ENCODE results near the gene FAF1.
"Not testable (repeated sequence)": the region's sequence is repeated elsewhere in the genome, so short reads cannot be mapped to it uniquely, and the experiment has no call there.

Gene FAF1

DNA sequence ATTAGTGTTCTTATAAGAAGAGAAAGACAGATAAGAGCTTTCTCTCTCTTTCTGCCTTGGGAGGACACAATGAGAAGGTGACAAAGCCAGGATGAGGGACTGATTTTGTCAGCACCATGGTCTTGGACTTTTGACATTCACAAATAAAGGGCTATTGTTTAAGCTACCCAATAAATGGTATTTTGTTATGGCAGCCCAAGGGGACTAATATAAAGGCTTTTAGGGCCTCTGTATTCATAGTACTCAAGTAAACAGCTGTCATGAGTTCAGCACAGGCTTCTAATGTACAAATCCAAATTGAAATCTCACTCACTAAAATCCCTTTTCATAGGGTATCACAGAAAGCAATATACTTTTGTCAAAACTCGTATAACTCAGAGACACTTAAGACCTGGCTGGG lies 242.7 kb downstream of the FAF1 start:
- no peak for DNase-seq (ENCODE audit: low read depth)
- no peak overlapping the region for H3K4me3 ChIP-seq (ENCODE audit: low read depth, low read length)
- TF ChIP-seq, protein P1, sequence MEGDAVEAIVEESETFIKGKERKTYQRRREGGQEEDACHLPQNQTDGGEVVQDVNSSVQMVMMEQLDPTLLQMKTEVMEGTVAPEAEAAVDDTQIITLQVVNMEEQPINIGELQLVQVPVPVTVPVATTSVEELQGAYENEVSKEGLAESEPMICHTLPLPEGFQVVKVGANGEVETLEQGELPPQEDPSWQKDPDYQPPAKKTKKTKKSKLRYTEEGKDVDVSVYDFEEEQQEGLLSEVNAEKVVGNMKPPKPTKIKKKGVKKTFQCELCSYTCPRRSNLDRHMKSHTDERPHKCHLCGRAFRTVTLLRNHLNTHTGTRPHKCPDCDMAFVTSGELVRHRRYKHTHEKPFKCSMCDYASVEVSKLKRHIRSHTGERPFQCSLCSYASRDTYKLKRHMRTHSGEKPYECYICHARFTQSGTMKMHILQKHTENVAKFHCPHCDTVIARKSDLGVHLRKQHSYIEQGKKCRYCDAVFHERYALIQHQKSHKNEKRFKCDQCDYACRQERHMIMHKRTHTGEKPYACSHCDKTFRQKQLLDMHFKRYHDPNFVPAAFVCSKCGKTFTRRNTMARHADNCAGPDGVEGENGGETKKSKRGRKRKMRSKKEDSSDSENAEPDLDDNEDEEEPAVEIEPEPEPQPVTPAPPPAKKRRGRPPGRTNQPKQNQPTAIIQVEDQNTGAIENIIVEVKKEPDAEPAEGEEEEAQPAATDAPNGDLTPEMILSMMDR (IDR thresholded peaks at IDR 0.05; ENCODE audit: insufficient read depth, low read depth, low read length, missing control alignments): no peak

DNA sequence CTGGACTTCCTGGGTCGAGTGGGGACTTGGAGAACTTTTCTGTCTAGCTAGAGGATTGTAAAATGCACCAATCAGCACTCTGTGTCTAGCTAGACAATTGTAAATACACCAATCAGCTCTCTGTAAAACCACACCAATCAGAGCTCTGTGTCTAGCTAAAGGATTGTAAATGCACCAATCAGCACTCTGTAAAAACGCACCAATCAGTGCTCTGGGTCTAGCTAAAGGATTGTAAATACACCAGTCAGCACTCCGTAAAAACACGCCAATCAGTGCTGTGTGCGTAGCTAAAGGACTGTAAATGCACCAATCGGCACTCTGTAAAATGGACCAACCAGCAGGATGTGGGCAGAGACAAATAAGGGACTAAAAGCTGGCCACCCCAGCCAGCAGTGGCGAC lies 243.6 kb downstream of the FAF1 start:
- H3K4me3 ChIP-seq (ENCODE audit: low read depth, low read length); DNase-seq (ENCODE audit: low read depth): not testable (repeated sequence)

DNA sequence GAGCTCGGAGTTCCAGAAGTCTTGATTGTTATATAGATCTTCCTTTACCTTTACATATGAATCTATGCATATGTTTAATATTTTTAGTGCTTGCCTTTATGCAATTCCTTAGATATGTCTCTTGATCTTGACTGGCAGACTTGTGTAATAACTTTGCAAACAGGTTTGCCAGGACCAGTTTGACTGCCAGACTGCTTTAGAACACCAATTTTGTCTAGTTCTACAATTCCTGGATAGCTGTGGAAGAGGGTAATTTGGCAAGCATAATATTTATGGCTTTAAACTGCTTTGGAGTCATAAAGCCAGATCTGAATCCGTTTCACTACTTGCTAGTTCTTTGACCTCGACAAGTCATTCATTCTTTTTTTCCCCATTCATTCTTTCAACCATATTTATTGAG lies 250.0 kb downstream of the FAF1 start:
- H3K4me3 ChIP-seq (ENCODE audit: low read depth, low read length): no peak overlapping the region
- TF ChIP-seq, protein P1 (IDR thresholded peaks at IDR 0.05; ENCODE audit: insufficient read depth, low read depth, low read length, missing control alignments): no peak
- no peak for DNase-seq (ENCODE audit: low read depth)

DNA sequence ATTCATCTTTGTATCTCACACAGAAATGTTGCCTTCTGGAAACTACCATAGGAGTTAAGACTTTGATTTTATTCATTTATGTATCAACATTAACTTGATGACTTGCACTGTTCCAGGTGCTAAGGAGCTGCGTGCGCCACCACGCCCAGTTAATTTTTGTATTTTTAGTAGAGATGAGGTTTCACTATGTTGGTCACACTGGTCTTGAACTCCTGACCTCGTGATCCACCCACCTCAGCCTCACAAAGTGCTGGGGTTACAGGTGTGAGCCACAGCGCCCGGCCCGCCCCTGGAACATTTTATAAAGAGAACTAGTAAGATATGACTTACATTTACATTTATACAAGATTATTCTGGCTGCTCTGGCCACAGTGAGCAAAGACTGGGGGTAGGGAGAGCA lies 252.2 kb downstream of the FAF1 start:
- DNase-seq (ENCODE audit: low read depth): no peak

DNA sequence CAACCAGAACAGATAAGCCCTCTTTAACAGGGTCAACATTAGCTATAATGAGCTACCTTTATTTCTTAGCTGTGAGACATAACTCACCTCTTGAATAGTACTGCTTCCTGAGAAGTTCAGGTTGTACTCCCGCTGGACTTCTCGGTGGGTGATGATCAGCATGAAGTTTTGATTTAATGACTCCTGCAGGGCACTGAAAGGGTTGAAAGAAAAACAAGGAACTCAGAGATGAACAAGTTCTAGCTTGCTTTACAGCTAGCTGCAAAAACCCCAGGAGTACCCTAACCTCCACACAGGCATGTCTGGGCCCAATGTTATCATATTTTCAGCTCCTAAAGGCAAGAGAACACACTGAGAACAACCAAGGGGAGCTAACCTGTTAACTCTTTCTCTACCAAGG lies 254.4 kb downstream of the FAF1 start:
- DNase-seq (ENCODE audit: low read depth): no peak
- TF ChIP-seq, protein P1 (IDR thresholded peaks at IDR 0.05; ENCODE audit: insufficient read depth, low read depth, low read length, missing control alignments): no peak
- no peak overlapping the region for H3K4me3 ChIP-seq (ENCODE audit: low read depth, low read length)

More for the DNA sequence above, 252.2 kb downstream of the FAF1 start:
- H3K4me3 ChIP-seq (ENCODE audit: low read depth, low read length): no peak overlapping the region
- TF ChIP-seq, protein P1 (IDR thresholded peaks at IDR 0.05; ENCODE audit: insufficient read depth, low read depth, low read length, missing control alignments): no peak

DNA sequence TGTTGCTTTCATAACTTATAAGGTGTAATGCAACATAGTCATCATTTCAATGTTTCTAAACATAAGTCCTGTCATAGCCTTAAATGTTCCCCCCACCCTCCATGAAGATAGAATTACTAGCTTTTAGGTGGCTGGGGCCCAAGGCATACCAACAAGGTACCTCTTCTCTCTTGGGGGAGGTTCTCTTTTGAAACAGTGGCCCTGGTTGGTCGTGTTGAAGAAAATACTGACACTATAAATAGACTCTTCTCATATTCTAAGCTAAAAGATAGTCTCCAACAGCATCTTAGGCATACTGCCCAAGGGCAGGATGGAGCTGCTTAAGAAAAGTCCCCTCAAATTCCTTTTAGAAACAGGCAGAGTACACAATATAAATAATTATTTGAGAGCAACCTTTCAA lies 255.0 kb downstream of the FAF1 start:
- no peak for DNase-seq (ENCODE audit: low read depth)
- no peak overlapping the region for H3K4me3 ChIP-seq (ENCODE audit: low read depth, low read length)
- TF ChIP-seq, protein P1 (IDR thresholded peaks at IDR 0.05; ENCODE audit: insufficient read depth, low read depth, low read length, missing control alignments): no peak

DNA sequence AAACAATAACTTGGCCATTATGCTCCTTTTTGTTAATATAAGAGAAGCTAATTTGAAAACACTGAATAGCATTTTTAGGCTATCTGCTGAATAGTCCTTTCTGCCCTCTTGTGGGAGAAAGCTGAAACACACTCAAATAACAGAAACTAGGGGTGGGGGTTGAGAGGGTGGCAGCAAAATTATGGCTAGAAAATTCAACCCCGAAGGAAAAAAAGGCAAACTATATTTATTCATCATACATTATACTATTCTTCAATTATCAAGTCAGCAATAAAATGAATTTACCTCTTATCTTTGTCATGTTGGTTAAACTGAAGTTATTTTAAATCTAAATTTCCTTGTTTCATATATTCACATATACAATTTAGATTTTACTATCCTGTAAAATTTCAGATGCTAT lies 255.9 kb downstream of the FAF1 start:
- DNase-seq (ENCODE audit: low read depth): peak; percentile 45
- H3K4me3 ChIP-seq (ENCODE audit: low read depth, low read length): no peak overlapping the region

More for the DNA sequence above, 255.9 kb downstream of the FAF1 start:
- TF ChIP-seq, protein P1 (IDR thresholded peaks at IDR 0.05; ENCODE audit: insufficient read depth, low read depth, low read length, missing control alignments): peak; percentile 64

All from GM12865 (cell line).